ENCODE results near the gene PWWP2B.

- TF ChIP-seq EGR1 (IDR thresholded peaks at IDR 0.05): no peak
- TF ChIP-seq RAD21 (IDR thresholded peaks at IDR 0.05; ENCODE audit: low read depth): no peak
- no peak for TF ChIP-seq CEBPB (IDR thresholded peaks at IDR 0.05)
- no peak for TF ChIP-seq NFIC (IDR thresholded peaks at IDR 0.05)
- TF ChIP-seq EP300 (IDR thresholded peaks at IDR 0.05; ENCODE audit: borderline replicate concordance): no peak
- no peak for TF ChIP-seq ZBTB7A (IDR thresholded peaks at IDR 0.05; ENCODE audit: low read depth)
- no peak for TF ChIP-seq MAX (IDR thresholded peaks at IDR 0.05)
- no peak for TF ChIP-seq TAF1 (IDR thresholded peaks at IDR 0.05; ENCODE audit: low read depth)
- TF ChIP-seq FOXM1 (IDR thresholded peaks at IDR 0.05; ENCODE audit: borderline replicate concordance, low read depth): no peak
Measured at GRCh38 chr10:132459301-132460003, 62.5 kb downstream of the PWWP2B start.

Measured in Ishikawa (cell line).